SK-N-SH treated with all-trans-retinoic acid at 6 μM for 48 hours (cell line): ENCODE results near the gene PTPN1.

Experiments
- ISL1 ChIP-seq: fragments of 250-450 bp; sonication (Bioruptor Pico); IDR thresholded peaks from 2 replicates; pipeline ENCODE4 v2.1.2; 2022; ENCODE audit warnings: mild to moderate bottlenecking, moderate library complexity
- PPARA ChIP-seq: fragments of 250-450 bp; sonication (Bioruptor Pico); IDR thresholded peaks from 2 replicates; pipeline ENCODE4 v1.5.0; 2020; ENCODE audit warnings: mild to moderate bottlenecking, borderline replicate concordance
- ZC3H10 ChIP-seq: fragments of 250-450 bp; sonication (Bioruptor Pico); IDR thresholded peaks from 2 replicates; pipeline ENCODE4 v1.5.1; 2021; ENCODE audit warnings: mild to moderate bottlenecking, moderate library complexity
- ZFP3 ChIP-seq: fragments of 250-450 bp; sonication (Bioruptor Pico); IDR thresholded peaks from 2 replicates; pipeline ENCODE4 v1.5.0; 2020; ENCODE audit warnings: mild to moderate bottlenecking, moderate library complexity
- ZFP30 ChIP-seq: fragments of 450-650 bp; formaldehyde crosslinking; IDR thresholded peaks from 2 replicates; pipeline ENCODE4 v1.5.0; 2022; ENCODE audit warnings: mild to moderate bottlenecking, moderate library complexity
- TF ChIP-seq, protein P1 (sequence below): fragments of 250-450 bp; sonication (Bioruptor Pico); IDR thresholded peaks from 2 replicates; pipeline ENCODE4 v1.5.1; 2020; ENCODE audit warnings: low read depth, mild to moderate bottlenecking, moderate library complexity
- TF ChIP-seq, protein P2 (sequence below): fragments of 250-450 bp; sonication (Bioruptor Pico); IDR thresholded peaks from 2 replicates; pipeline ENCODE4 v1.5.1; 2021; ENCODE audit warnings: mild to moderate bottlenecking, moderate library complexity

- TF ChIP-seq, protein P1, sequence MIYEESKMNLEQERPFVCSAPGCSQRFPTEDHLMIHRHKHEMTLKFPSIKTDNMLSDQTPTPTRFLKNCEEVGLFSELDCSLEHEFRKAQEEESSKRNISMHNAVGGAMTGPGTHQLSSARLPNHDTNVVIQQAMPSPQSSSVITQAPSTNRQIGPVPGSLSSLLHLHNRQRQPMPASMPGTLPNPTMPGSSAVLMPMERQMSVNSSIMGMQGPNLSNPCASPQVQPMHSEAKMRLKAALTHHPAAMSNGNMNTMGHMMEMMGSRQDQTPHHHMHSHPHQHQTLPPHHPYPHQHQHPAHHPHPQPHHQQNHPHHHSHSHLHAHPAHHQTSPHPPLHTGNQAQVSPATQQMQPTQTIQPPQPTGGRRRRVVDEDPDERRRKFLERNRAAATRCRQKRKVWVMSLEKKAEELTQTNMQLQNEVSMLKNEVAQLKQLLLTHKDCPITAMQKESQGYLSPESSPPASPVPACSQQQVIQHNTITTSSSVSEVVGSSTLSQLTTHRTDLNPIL (CRISPR knock-in tag) = no peak
- TF ChIP-seq ZFP3 (CRISPR knock-in tag) (no peak), ISL1 (CRISPR knock-in tag) (no peak), ZFP30 (CRISPR knock-in tag) (no peak), PPARA (CRISPR knock-in tag) (no peak), ZC3H10 (no peak)
- TF ChIP-seq, protein P2, sequence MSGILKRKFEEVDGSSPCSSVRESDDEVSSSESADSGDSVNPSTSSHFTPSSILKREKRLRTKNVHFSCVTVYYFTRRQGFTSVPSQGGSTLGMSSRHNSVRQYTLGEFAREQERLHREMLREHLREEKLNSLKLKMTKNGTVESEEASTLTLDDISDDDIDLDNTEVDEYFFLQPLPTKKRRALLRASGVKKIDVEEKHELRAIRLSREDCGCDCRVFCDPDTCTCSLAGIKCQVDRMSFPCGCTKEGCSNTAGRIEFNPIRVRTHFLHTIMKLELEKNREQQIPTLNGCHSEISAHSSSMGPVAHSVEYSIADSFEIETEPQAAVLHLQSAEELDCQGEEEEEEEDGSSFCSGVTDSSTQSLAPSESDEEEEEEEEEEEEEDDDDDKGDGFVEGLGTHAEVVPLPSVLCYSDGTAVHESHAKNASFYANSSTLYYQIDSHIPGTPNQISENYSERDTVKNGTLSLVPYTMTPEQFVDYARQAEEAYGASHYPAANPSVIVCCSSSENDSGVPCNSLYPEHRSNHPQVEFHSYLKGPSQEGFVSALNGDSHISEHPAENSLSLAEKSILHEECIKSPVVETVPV = no peak
These were observed 34.9 kb downstream of the PTPN1 start for GRCh38 chr20:50545126-50545525.
